Neuronal stem cell (in vitro differentiated cells): ENCODE measurements around the gene PLEKHH1.

Experiments
- DNase-seq: peaks from one replicate; pipeline ENCODE4 v3.0.0-alpha.2; 2013; ENCODE audit warnings: low spot score
- H2AFZ ChIP-seq: one replicate; pipeline ENCODE4 v1.6.1; 2013; ENCODE audit warnings: mild to moderate bottlenecking, low read length, inconsistent platforms
- H2AK5ac ChIP-seq: 2 replicates; pipeline ENCODE4 v1.6.1; 2013; ENCODE audit warnings: low read depth, mild to moderate bottlenecking, inconsistent platforms, low read length, moderate library complexity, mixed read lengths
- H2BK120ac ChIP-seq: 2 replicates; pipeline ENCODE4 v1.6.1; 2013; ENCODE audit warnings: low read depth, mild to moderate bottlenecking, inconsistent platforms, low read length, moderate library complexity, mixed read lengths
- H2BK12ac ChIP-seq: one replicate; pipeline ENCODE4 v1.6.1; 2013; ENCODE audit warnings: low read length, inconsistent platforms
- H2BK15ac ChIP-seq: 2 replicates; pipeline ENCODE4 v1.6.1; 2013; ENCODE audit warnings: mild to moderate bottlenecking, low read length, inconsistent platforms, mixed read lengths
- H2BK5ac ChIP-seq: one replicate; pipeline ENCODE4 v1.6.1; 2013; ENCODE audit warnings: inconsistent platforms, mild to moderate bottlenecking, low read length, moderate library complexity
- H3K14ac ChIP-seq: one replicate; pipeline ENCODE4 v1.6.1; 2013; ENCODE audit warnings: low read length, inconsistent platforms
- H3K18ac ChIP-seq: 2 replicates; pipeline ENCODE4 v1.6.1; 2013; ENCODE audit warnings: low read length, inconsistent platforms
- H3K23ac ChIP-seq: 2 replicates; pipeline ENCODE4 v1.6.1; 2013; ENCODE audit warnings: low read depth, mild to moderate bottlenecking, mixed read lengths, low read length, inconsistent platforms; ENCODE audit not compliant: poor library complexity
- H3K27ac ChIP-seq: replicated peaks from 3 replicates; pipeline ENCODE4 v1.5.1; 2013; ENCODE audit warnings: low read length, inconsistent platforms
- H3K27me3 ChIP-seq, 3 experiments: 2 replicates each; pipeline ENCODE4 v1.6.1; 2013; ENCODE audit warnings: low read length in 3 of 3, mild to moderate bottlenecking in 2 of 3, inconsistent platforms in 1 of 3, low read depth in 1 of 3, mixed read lengths in 1 of 3, moderate library complexity in 1 of 3; ENCODE audit not compliant: control insufficient read depth in 3 of 3, insufficient read depth in 3 of 3
- H3K36me3 ChIP-seq, 2 donors: replicated peaks in 1 of 2; 2 replicates each; pipeline ENCODE4 v1.6.1; 2013; ENCODE audit warnings: low read length in 2 of 2; ENCODE audit not compliant: control insufficient read depth in 2 of 2, insufficient read depth in 2 of 2
- H3K4ac ChIP-seq: 2 replicates; pipeline ENCODE4 v1.6.1; 2013; ENCODE audit warnings: inconsistent platforms, mild to moderate bottlenecking, low read length, moderate library complexity
- H3K4me1 ChIP-seq, 2 donors: 1 replicate in 1 of 2; 2 replicates in 1 of 2; pipeline ENCODE4 v1.6.1; 2013; ENCODE audit warnings: low read length in 2 of 2, low read depth in 1 of 2; ENCODE audit not compliant: control insufficient read depth in 2 of 2, insufficient read depth in 1 of 2
- H3K4me2 ChIP-seq: one replicate; pipeline ENCODE4 v1.6.1; 2013; ENCODE audit warnings: mild to moderate bottlenecking, low read length, inconsistent platforms; ENCODE audit not compliant: insufficient read depth, poor library complexity, severe bottlenecking
- H3K4me3 ChIP-seq, 2 donors: 2 replicates each; pipeline ENCODE4 v1.5.1; 2013; ENCODE audit warnings: low read length in 2 of 2, mild to moderate bottlenecking in 2 of 2, inconsistent platforms in 1 of 2, moderate library complexity in 1 of 2
- H3K79me1 ChIP-seq: one replicate; pipeline ENCODE4 v1.6.1; 2013; ENCODE audit warnings: low read depth, mild to moderate bottlenecking, inconsistent platforms, low read length, moderate library complexity
- H3K9ac ChIP-seq: one replicate; pipeline ENCODE4 v1.6.1; 2013; ENCODE audit warnings: mild to moderate bottlenecking, low read depth, low read length, inconsistent platforms; ENCODE audit not compliant: poor library complexity
- H3K9me3 ChIP-seq, 2 donors: replicated peaks in 1 of 2; 2 replicates each; pipeline versions ENCODE3 to v1.6.1; 2013; ENCODE audit warnings: low read length in 2 of 2, mild to moderate bottlenecking in 2 of 2, inconsistent platforms in 1 of 2, low read depth in 1 of 2, mixed read lengths in 1 of 2, moderate library complexity in 1 of 2; ENCODE audit not compliant: control insufficient read depth in 2 of 2, insufficient read depth in 1 of 2
- H4K8ac ChIP-seq: one replicate; pipeline ENCODE4 v1.6.1; 2013; ENCODE audit warnings: low read depth, mild to moderate bottlenecking, inconsistent platforms, low read length, moderate library complexity
- H4K91ac ChIP-seq: one replicate; pipeline ENCODE4 v1.6.1; 2013; ENCODE audit warnings: low read length, low read depth, mild to moderate bottlenecking, inconsistent platforms; ENCODE audit not compliant: poor library complexity
- WGBS, 2 donors: extraction: QIAGEN DNeasy Blood & Tissue Kit; methylation state at CpG; one replicate each; pipeline ENCODE4 v1.1.7; 2013; ENCODE audit warnings: missing lambda C conversion rate in 2 of 2, mixed read lengths in 1 of 2; ENCODE audit not compliant: insufficient read length in 2 of 2, insufficient replicate concordance in 1 of 2; ENCODE audit errors: extremely low coverage in 2 of 2; 5-methylcytosine and 5-hydroxymethylcytosine counted together

PLEKHH1 gene

DNA sequence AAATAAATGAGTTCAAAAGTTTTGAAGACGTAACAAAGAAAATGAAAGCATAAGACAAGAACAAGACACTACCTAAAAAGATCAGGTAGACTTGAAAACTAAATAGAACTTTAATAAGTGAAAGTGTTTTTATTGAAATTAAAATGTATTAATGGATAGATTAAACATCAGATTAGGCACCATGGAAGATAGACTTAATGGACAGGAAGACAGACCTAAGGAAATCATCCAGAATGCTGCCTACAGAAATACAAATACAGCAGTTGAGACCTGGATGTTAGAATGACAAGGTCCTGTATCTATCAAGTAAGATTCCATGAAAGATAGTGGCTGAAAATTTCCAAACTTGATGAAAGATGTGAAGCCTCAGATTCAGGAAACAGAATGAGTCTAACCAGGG lies 11.5 kb downstream of the PLEKHH1 start:
- no peak overlapping the region for H3K9ac ChIP-seq
- H3K4me2 ChIP-seq: no peak overlapping the region
- H2BK5ac ChIP-seq: no peak overlapping the region
- no peak overlapping the region for H2BK12ac ChIP-seq
- H2BK120ac ChIP-seq: no peak overlapping the region
- H2AK5ac ChIP-seq: no peak overlapping the region
- H3K36me3 ChIP-seq: peaks cover 0 to 5% of the 10 kb centered on the region in 2 donors
- no peak overlapping the region for H4K91ac ChIP-seq
- DNase-seq: no peak
- H3K4me1 ChIP-seq: peaks cover 6 to 11% of the 10 kb centered on the region in 2 donors
- no peak overlapping the region for H3K18ac ChIP-seq
- no peak overlapping the region for H2BK15ac ChIP-seq
- H3K14ac ChIP-seq: no peak overlapping the region
- H3K23ac ChIP-seq: no peak overlapping the region
- no peaks in the 10 kb centered on the region for H3K27me3 ChIP-seq
- H3K9me3 ChIP-seq: peaks cover 0 to 23% of the 10 kb centered on the region in 2 donors
- no peak overlapping the region for H3K4ac ChIP-seq
- H3K4me3 ChIP-seq: no peak overlapping the region
- no peak overlapping the region for H4K8ac ChIP-seq
- H2AFZ ChIP-seq: no peak overlapping the region
- no CpG with 5 or more reads among the region's 1 CpG for WGBS, 2 donors
- no peak overlapping the region for H3K27ac ChIP-seq
- H3K79me1 ChIP-seq: no peaks in the 10 kb centered on the region

DNA sequence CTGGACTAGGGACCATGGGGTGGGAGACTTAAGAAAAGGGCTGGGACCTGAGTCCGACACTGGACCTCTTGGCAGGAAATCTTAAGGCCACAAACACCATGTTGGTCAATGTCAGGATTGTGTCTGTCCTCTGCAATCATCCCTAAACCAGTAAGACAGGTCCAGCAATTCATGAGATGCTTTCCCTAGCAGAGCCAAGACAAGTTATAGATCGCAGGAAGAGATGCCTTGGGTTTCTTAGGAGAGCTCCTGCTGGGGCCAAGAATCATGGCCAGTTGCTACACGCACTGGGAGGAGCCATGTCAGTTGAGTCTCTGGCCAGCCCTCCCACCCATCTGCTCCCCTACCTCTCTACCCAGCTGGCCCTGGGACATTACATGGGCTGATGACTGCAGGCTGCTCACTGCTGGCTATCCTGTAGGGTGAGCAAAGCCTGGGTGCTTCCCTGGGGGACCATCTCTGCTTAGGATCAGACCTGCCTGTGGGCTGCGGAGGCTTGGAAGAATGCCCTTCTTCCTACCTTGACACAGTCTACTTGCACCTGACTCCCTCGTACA lies 14.2 kb downstream of the PLEKHH1 start:
- Histone ChIP-seq H3K36me3 (peaks cover 0 to 5% of the 10 kb centered on the region in 2 donors), H3K4me3 (no peak overlapping the region)
- WGBS, 2 donors: no CpG with 5 or more reads among the region's 5 CpGs

DNA sequence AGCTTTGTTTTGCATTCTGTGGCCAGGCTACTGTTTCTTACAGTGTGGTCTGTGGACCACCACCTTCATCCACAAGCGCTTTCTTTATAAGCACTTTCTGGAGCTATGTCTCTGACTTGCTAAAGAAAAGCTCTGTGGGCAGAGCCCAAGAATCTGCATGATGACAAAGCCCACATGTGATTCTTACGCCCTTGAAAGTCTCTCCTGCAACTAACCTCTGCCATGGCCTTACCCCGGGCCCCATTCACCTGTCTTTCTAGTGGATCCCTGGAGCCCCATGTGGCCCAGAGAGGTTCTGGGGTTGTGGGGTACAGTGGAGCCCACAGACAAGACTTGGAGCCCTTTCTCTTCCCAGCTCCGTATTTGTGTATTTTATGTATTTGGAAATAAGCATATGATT lies 16.6 kb downstream of the PLEKHH1 start:
- no CpG with 5 or more reads among the region's 4 CpGs for WGBS, 2 donors
- Histone ChIP-seq H4K91ac (no peak overlapping the region), H3K79me1 (no peaks in the 10 kb centered on the region), H2BK120ac (no peak overlapping the region), H3K14ac (no peak overlapping the region), H2BK12ac (no peak overlapping the region), H4K8ac (no peak overlapping the region), H3K4me1 (no peaks in the 10 kb centered on the region), H3K9me3 (peaks cover 0 to 12% of the 10 kb centered on the region in 2 donors), H3K27ac (no peak overlapping the region), H3K36me3 (peaks cover 0 to 4% of the 10 kb centered on the region in 2 donors), H3K4ac (no peak overlapping the region), H2BK5ac (no peak overlapping the region), H2AFZ (no peak overlapping the region), H3K18ac (no peak overlapping the region), H2BK15ac (no peak overlapping the region), H2AK5ac (no peak overlapping the region), H3K9ac (no peak overlapping the region), H3K23ac (no peak overlapping the region), H3K4me3 (no peak overlapping the region), H3K27me3 (no peaks in the 10 kb centered on the region), H3K4me2 (no peak overlapping the region)
- no peak for DNase-seq

More for the DNA sequence above, 14.2 kb downstream of the PLEKHH1 start:
- no peak overlapping the region for H3K14ac ChIP-seq
- H3K4me1 ChIP-seq: no peaks in the 10 kb centered on the region
- H3K4ac ChIP-seq: no peak overlapping the region
- no peak overlapping the region for H4K8ac ChIP-seq
- H3K23ac ChIP-seq: no peak overlapping the region
- no peak overlapping the region for H2BK15ac ChIP-seq
- no peak overlapping the region for H3K9ac ChIP-seq
- no peak overlapping the region for H3K4me2 ChIP-seq
- H3K27me3 ChIP-seq: no peaks in the 10 kb centered on the region
- H2BK12ac ChIP-seq: no peak overlapping the region
- H2BK5ac ChIP-seq: no peak overlapping the region
- no peak overlapping the region for H2BK120ac ChIP-seq
- H3K79me1 ChIP-seq: no peaks in the 10 kb centered on the region
- H3K27ac ChIP-seq: no peak overlapping the region
- DNase-seq: no peak
- H4K91ac ChIP-seq: no peak overlapping the region
- H3K9me3 ChIP-seq: peaks cover 0 to 23% of the 10 kb centered on the region in 2 donors
- no peak overlapping the region for H2AK5ac ChIP-seq
- no peak overlapping the region for H3K18ac ChIP-seq
- H2AFZ ChIP-seq: no peak overlapping the region

DNA sequence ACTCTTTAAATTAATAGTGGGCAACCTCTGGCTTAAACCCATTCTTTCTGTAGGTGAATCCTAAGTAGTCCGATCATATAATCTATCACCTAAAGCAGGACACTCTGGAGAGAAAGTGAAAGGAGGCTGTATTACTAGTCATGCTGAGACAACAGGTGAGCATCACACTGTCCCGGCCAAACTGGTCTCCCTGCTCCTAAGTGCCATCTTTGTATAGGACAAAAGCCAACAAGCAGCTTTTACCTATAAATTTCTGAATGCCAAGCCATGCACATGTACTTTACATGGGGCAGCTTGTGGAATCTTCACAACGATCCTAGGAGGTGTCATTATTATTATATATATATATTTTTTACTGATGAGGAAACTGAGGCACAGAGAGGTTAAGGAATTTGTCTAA lies 18.0 kb downstream of the PLEKHH1 start:
- Histone ChIP-seq H4K91ac (no peak overlapping the region), H2AK5ac (no peak overlapping the region), H3K9ac (no peak overlapping the region), H3K14ac (no peak overlapping the region), H2AFZ (no peak overlapping the region), H2BK12ac (no peak overlapping the region), H3K23ac (no peak overlapping the region), H2BK5ac (no peak overlapping the region), H3K36me3 (no peaks in the 10 kb centered on the region), H3K4me2 (no peak overlapping the region), H4K8ac (no peak overlapping the region), H3K4me1 (no peaks in the 10 kb centered on the region), H3K79me1 (no peaks in the 10 kb centered on the region), H3K4me3 (no peak overlapping the region), H3K27me3 (no peaks in the 10 kb centered on the region), H3K27ac (no peak overlapping the region), H3K9me3 (no peaks in the 10 kb centered on the region), H3K18ac (no peak overlapping the region), H2BK15ac (no peak overlapping the region), H2BK120ac (no peak overlapping the region), H3K4ac (no peak overlapping the region)
- WGBS, 2 donors: no CpG with 5 or more reads among the region's 3 CpGs
- DNase-seq: no peak
